GM12873 (cell line): ENCODE measurements around the gene CD6.

Experiments used
- TF ChIP-seq, protein P1 (sequence below): IDR thresholded peaks from 2 replicates; pipeline ENCODE4 v1.5.1; 2012; ENCODE audit warnings: low read depth, mild to moderate bottlenecking, moderate library complexity, low read length, control low read depth; ENCODE audit not compliant: insufficient read depth; ENCODE audit errors: missing control alignments

CD6 gene

DNA sequence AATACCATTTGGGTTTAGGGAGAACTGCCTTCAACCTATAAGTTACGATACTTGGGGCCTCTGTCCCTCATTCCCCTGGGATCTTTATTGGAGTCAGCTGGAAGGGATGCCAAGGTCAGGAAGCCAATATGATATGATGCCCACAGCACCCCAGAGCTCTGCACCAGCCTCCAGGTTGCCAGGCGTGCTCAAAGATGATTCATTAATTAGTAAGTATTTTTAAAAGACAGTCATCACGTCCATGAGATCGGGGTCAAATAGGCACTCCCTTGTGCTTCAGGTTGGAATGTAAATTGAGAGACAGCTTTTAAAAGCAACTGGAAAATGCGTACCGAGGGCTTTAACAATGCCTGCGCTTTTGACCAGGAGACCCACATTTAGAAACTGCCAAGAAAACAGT is 73.8 kb downstream of the CD6 start:
- TF ChIP-seq, protein P1, sequence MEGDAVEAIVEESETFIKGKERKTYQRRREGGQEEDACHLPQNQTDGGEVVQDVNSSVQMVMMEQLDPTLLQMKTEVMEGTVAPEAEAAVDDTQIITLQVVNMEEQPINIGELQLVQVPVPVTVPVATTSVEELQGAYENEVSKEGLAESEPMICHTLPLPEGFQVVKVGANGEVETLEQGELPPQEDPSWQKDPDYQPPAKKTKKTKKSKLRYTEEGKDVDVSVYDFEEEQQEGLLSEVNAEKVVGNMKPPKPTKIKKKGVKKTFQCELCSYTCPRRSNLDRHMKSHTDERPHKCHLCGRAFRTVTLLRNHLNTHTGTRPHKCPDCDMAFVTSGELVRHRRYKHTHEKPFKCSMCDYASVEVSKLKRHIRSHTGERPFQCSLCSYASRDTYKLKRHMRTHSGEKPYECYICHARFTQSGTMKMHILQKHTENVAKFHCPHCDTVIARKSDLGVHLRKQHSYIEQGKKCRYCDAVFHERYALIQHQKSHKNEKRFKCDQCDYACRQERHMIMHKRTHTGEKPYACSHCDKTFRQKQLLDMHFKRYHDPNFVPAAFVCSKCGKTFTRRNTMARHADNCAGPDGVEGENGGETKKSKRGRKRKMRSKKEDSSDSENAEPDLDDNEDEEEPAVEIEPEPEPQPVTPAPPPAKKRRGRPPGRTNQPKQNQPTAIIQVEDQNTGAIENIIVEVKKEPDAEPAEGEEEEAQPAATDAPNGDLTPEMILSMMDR = no peak

DNA sequence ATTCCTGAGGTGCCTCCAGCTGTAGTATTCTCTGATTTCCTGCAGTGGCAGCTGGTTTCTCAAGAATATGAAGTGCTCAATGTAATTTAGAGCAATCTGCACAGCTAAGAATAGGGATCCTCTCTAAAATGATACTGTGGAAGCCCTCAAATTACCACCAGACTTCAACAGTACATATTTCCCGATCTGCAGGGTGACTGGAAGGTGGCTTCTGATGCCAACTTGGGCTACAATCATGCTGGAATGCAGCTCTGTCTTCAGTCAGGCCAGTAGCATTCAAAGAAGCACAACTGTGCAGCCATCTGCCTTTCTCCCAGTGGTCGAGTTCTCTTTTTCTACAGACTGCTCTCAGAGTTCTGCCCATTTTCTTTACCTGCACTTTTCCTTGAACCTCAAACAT is 75.4 kb downstream of the CD6 start:
- TF ChIP-seq, protein P1 = no peak

DNA sequence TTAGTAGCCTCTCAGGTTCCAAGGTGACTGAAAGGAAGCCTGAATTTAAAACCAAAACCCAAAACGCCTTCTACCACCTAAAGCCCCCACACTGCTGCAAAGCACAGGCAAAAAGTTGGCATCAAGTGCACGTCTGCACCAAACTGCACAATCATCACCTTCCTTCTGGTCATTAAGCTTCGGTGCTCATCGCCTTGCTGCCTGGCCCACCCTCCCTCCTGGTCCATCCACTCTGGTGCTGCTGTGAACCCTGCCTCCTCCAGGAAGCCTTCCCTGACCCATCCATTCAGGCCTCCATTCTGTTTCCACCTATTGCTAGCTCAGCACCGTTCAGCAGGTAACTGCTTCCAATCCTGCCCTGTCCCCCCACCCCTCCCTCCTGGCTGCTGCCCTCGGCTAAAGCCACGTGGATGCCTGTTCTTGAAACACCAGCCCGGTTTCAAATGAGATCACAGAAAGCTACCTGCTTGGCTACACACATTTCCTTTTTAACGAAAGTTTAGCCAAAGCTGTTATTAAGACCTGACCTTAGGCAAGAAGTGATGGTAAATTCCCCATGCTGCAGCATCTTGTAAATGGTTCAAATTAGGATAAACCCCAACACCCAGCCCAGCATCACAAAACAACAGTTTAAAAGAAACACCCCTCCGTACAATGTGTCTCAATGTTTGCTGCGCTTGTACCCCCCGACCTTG is 77.0 kb downstream of the CD6 start:
- TF ChIP-seq, protein P1 = no peak

DNA sequence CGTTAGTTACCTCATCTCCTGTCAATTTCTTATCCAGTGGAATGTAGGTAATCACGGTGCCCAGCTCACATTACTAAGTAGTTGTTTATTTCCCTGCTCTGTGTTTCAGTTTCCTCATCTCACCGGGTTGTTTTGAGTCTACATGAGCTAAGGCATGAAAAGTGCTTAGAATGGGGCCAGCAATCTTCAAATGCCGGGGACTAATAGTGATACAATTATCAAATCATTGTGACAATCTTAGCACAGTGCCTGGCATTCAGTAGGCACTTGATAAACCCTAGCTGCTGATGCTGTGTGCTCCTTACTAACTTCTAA is 77.5 kb downstream of the CD6 start:
- TF ChIP-seq, protein P1 = no peak

DNA sequence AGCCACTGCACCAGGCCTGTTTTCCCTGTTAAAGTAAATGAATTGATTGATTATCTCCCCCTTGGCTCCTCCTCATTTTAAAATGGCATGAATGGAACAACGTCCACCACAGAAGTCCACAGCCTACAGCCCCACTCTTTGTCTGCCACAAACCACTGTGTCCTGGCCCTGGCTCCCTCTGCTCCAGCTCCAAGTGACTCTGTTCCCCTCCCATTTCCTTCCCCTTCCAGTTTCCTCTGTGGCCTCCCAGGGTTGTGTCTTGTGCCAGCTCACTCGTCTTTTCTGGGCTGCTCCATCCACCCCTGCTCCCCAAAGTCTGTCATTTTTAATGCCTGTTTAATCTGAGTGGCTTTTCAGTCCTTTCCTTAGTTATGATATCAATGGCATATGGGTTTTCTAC is 78.4 kb downstream of the CD6 start:
- TF ChIP-seq, protein P1 = no peak

DNA sequence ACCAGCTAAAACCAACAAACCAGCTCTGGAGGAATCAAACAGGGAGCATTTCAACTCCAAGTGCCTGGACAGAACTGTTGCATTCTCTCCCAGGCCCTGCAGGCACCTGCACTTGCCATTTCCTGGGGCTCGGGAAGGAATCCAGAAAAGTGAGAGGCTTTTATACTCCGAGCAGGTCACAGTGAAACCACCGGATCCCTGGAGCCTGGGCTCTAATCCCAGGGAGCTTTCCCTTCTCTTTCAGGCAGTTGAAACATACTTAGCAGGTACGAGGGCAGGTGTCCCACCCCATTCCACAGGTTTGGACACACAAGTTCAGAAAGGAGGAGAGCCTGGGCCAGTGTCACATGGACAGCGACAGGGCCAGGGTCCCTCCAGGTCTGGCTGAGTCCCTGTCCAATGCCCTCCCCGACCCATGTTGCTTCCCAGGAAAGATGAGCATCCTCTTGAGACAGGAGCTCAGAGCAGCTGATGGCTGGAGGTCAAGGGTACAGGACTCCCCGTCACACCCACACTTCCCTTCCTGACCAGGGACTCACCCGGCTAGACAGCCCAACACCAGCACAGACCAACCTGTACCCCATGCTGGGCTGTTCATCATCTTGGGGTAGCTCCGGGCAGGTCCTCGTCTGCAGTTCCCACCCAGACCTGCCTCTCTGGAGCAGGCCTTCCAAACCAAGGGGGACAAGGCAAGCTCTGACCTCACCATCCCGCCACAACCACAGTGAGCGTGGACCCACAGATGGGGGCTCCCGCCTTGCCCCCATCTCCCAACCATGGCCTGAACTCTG is 80.9 kb downstream of the CD6 start:
- TF ChIP-seq, protein P1 = no peak

DNA sequence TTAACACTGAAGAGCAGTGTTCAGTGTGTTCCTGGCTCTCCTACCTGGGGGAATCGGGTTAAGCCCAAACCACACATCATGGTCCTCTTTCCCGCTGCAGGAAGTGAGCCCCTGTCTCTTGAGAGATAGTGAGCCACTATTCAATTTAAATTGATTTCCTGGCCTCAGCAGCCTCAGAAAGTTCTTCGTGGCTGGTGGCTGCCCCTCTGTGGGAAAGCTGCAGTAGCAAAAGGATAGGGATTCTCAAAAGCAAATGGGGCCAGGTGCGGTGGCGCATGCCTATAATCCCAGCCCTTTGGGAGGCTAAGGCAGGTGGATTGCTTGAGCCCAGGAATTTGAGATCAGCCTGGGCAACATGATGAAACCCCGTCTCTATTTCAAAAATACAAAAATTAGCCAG is 81.7 kb downstream of the CD6 start:
- TF ChIP-seq, protein P1 = no peak
